Neural progenitor cell (in vitro differentiated cells): ENCODE results near the gene TAS2R60.

Source experiments
- CTCF ChIP-seq: fragments of 200-600 bp; sonication (generic); IDR thresholded peaks from 2 replicates; pipeline ENCODE4 v1.5.1; 2017; ENCODE audit warnings: antibody characterized with exemption, mild to moderate bottlenecking
- EZH2 ChIP-seq: fragments of 200-600 bp; sonication (generic); IDR thresholded peaks from 2 replicates; pipeline ENCODE4 v1.6.1; 2017; ENCODE audit warnings: antibody characterized with exemption, mild to moderate bottlenecking, moderate library complexity

- no peak for TF ChIP-seq CTCF
- TF ChIP-seq EZH2, result no peak
Observed at GRCh38 chr7:143485094-143485493, 41.8 kb downstream of the TAS2R60 start.
